ENCODE data around the gene LPP. TPM values are rescaled to one million over a fixed set of nuclear protein-coding genes. Genes with fewer than 3 reads are reported as not detected.
A peak's percentile ranks its signal among the peaks of the same experiment; 100 is the strongest.

The LPP gene
- total and polyA plus RNA-seq, 2 of the 13 experiments (the other 11 are each of a cell fraction or from before 2014, with no cell fraction given), result 19.2 to 29.9 TPM

- TF ChIP-seq CEBPZ (IDR thresholded peaks at IDR 0.05; ENCODE audit: low read length), result no peak
- 0 out of 2 replicates have a peak, but pooled peaks have one; percentile 72 for TF ChIP-seq WIZ (CRISPR knock-in tag; IDR thresholded peaks at IDR 0.05)
- TF ChIP-seq ZFP1 (CRISPR knock-in tag; IDR thresholded peaks at IDR 0.05), result peak; percentile 48; the same call in 1 of the 2 replicates
- TF ChIP-seq ZBTB40 (IDR thresholded peaks at IDR 0.05), result no peak
- TF ChIP-seq ZBTB40 (CRISPR knock-in tag; IDR thresholded peaks at IDR 0.05), result peak; percentile 69; the same call in 1 of the 2 replicates
- no peak for TF ChIP-seq ZXDC (CRISPR knock-in tag; IDR thresholded peaks at IDR 0.05)
- TF ChIP-seq ZNF839 (CRISPR knock-in tag; IDR thresholded peaks at IDR 0.05; ENCODE audit: borderline replicate concordance), result no peak
- peak; percentile 92 for TF ChIP-seq HMG20B (CRISPR knock-in tag; conservative IDR thresholded peaks at IDR 0.05)
- TF ChIP-seq CSRNP1 (CRISPR knock-in tag; IDR thresholded peaks at IDR 0.05), result no peak
- TF ChIP-seq ZSCAN20 (CRISPR knock-in tag; IDR thresholded peaks at IDR 0.05; ENCODE audit: borderline replicate concordance), result no peak
- TF ChIP-seq NFIB (CRISPR knock-in tag; IDR thresholded peaks at IDR 0.05; ENCODE audit: borderline replicate concordance), result no peak
- TF ChIP-seq ZNF75D (CRISPR knock-in tag; IDR thresholded peaks at IDR 0.05; ENCODE audit: borderline replicate concordance), result no peak
- no peak for TF ChIP-seq DNMT3B (CRISPR knock-in tag; conservative IDR thresholded peaks at IDR 0.05)
Observed at GRCh38 chr3:188839187-188839695, 685.3 kb downstream of the LPP start (continued).
